ENCODE results near the gene FLNA.
"Not testable (repeated sequence)": the region's sequence is repeated elsewhere in the genome, so short reads cannot be mapped to it uniquely, and the experiment has no call there.

Gene FLNA

GRCh38 chrX:154305541-154306205, 68.8 kb downstream of the FLNA start:
- no peak for DNase-seq (ENCODE audit: low read depth in 2 of 2)

- DNase-seq (ENCODE audit: low read depth in 2 of 2): no peak
These were observed 69.6 kb downstream of the FLNA start for GRCh38 chrX:154304846-154305245.

GRCh38 chrX:154303476-154303875, 71.0 kb downstream of the FLNA start:
- DNase-seq (ENCODE audit: low read depth in 2 of 2): no peak

- not testable (repeated sequence) for DNase-seq (ENCODE audit: low read depth in 2 of 2)
These were observed 71.4 kb downstream of the FLNA start for GRCh38 chrX:154302998-154303397.

GRCh38 chrX:154300816-154301215, 73.6 kb downstream of the FLNA start:
- no peak for DNase-seq (ENCODE audit: low read depth in 2 of 2)
